ENCODE measurements around the gene PCDH15. TPM values are rescaled to one million over a fixed set of nuclear protein-coding genes. Genes with fewer than 3 reads are reported as not detected.
"Not testable (repeated sequence)": the region's sequence is repeated elsewhere in the genome, so short reads cannot be mapped to it uniquely, and the experiment has no call there.

Gene PCDH15
- total and polyA plus RNA-seq, 3 experiments from 2014 or later: not detected

DNA sequence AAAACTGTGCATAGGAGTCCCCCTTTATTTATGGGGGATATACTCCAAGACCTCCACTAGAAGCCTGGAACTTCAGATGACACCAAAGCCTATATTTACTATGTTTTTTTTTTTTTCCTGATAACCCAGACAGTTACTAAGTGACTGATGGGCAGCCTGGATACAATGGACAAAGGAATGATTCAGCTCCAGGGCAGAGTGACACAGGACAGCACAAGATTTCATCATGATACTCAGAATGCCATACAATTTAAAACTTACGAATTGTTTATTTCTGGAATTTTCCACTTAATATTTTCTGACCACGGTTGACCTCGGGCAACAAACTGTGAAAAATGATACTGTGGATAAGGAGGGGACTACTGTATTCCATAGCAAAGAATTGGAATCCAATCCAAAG is 843.6 kb downstream of the PCDH15 start:
- H3K4me3 Mint-ChIP-seq: no peak overlapping the region
- H3K27ac Mint-ChIP-seq: no peak overlapping the region
- no peaks in the 10 kb centered on the region for H3K36me3 Mint-ChIP-seq
- Histone ChIP-seq H3K4me3 (ENCODE audit: low read length) (no peak overlapping the region), H3K9me3 (ENCODE audit: low read length) (peaks cover 4% of the 10 kb centered on the region), H3K27me3 (ENCODE audit: insufficient read depth, low read length, poor library complexity, severe bottlenecking) (no peaks in the 10 kb centered on the region), H3K36me3 (ENCODE audit: insufficient read depth, low read length) (no peaks in the 10 kb centered on the region), H3K27ac (ENCODE audit: low read depth, low read length) (no peak overlapping the region), H3K4me1 (ENCODE audit: insufficient read depth, low read length) (no peaks in the 10 kb centered on the region)
- no peaks in the 10 kb centered on the region for H3K4me1 Mint-ChIP-seq
- CTCF ChIA-PET: no interaction called here
- POLR2A ChIA-PET: no interaction called here
- no peaks in the 10 kb centered on the region for H3K27me3 Mint-ChIP-seq
- H3K9me3 Mint-ChIP-seq: peaks cover 1 to 16% (median 6%) of the 10 kb centered on the region in 5 donors
- DNase-seq: no peak

DNA sequence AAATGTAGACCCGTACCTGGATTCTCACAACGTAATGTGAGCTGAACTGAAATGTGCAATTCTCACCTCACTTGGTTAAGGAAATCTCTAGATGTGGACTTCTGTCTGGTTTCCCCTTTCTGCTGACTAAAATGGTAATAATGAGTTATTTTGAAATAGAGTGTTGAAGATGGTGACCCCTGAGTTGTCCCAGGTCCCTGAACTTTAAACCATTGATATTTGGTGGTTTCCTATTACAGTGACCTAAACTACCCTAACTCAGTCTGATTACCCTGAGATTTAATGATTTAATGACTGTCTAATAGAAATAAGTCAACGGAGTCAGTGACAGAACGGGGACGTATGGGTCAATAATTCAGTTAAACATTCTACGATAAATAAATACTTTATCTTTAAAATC is 845.9 kb downstream of the PCDH15 start:
- peaks cover 3 to 19% (median 6%) of the 10 kb centered on the region in 5 donors for H3K9me3 Mint-ChIP-seq
- no peaks in the 10 kb centered on the region for H3K36me3 Mint-ChIP-seq
- H3K27ac Mint-ChIP-seq: no peak overlapping the region
- Histone ChIP-seq H3K36me3 (ENCODE audit: insufficient read depth, low read length) (no peaks in the 10 kb centered on the region), H3K4me3 (ENCODE audit: low read length) (no peak overlapping the region), H3K27me3 (ENCODE audit: insufficient read depth, low read length, poor library complexity, severe bottlenecking) (no peaks in the 10 kb centered on the region), H3K9me3 (ENCODE audit: low read length) (no peaks in the 10 kb centered on the region), H3K27ac (ENCODE audit: low read depth, low read length) (no peak overlapping the region), H3K4me1 (ENCODE audit: insufficient read depth, low read length) (no peaks in the 10 kb centered on the region)
- DNase-seq: no peak
- no peaks in the 10 kb centered on the region for H3K4me1 Mint-ChIP-seq
- no peak overlapping the region for H3K4me3 Mint-ChIP-seq
- CTCF ChIA-PET: no interaction called here
- POLR2A ChIA-PET: no interaction called here
- no peaks in the 10 kb centered on the region for H3K27me3 Mint-ChIP-seq

DNA sequence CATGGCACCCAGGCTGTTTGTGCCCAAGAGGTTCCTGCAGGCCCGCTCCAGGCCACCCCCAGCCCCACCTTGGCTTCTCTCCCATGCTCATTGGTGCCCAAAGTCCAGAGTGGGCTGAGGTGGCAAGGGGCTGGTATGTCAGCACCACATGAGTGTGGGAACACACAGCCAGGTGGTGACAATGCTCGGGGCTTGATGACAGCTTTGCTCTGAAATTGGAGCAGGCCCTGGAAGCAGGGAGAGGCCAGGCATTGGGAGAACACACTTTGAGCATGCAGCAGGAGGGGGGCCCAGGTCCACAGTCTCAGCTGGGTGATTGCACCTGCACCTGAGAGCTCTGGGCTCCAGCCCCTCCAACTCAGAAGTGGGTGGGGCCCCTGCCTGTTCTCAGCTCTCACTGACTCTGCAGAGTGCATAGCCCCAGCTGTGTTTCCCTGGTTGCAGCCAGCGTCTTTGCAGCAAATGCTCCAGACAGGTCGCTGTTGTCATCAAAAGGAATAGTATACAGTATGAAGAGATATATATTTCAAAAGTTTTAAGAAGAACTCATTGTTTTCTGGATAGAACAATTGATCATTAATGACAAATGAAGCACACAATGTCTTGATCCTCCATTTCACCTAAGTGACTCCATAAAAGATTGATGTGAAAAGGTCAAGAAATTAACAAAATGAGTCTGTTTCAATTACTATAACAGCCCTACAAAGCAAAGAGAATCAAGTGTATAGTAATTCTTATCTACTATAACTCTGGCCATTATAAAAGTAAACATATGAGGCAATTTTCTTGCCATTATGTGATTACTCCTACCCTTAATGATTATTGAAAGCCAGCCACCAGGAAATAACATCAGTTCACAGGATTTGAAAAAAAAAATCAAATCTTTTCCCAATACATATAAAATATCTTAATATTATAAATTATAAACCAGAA is 848.1 kb downstream of the PCDH15 start:
- Histone ChIP-seq H3K9me3 (ENCODE audit: low read length) (no peaks in the 10 kb centered on the region), H3K36me3 (ENCODE audit: insufficient read depth, low read length) (no peaks in the 10 kb centered on the region), H3K4me3 (ENCODE audit: low read length) (no peak overlapping the region), H3K4me1 (ENCODE audit: insufficient read depth, low read length) (no peaks in the 10 kb centered on the region), H3K27me3 (ENCODE audit: insufficient read depth, low read length, poor library complexity, severe bottlenecking) (no peaks in the 10 kb centered on the region), H3K27ac (ENCODE audit: low read depth, low read length) (no peak overlapping the region)
- CTCF ChIA-PET: no interaction called here
- no peak for DNase-seq
- Mint-ChIP-seq H3K36me3 (no peaks in the 10 kb centered on the region), H3K4me3 (no peak overlapping the region), H3K27me3 (no peaks in the 10 kb centered on the region), H3K4me1 (no peaks in the 10 kb centered on the region), H3K9me3 (peaks cover 2 to 23% (median 5%) of the 10 kb centered on the region in 5 donors), H3K27ac (no peak overlapping the region)
- POLR2A ChIA-PET: no interaction called here

GRCh38 chr10:53939654-53940053 is 861.4 kb downstream of the PCDH15 start:
- CTCF ChIA-PET: no interaction called here
- Mint-ChIP-seq H3K27ac (no peak overlapping the region), H3K4me1 (no peaks in the 10 kb centered on the region), H3K36me3 (no peaks in the 10 kb centered on the region), H3K4me3 (no peak overlapping the region), H3K9me3 (peaks cover 0 to 33% (median 5%) of the 10 kb centered on the region in 5 donors), H3K27me3 (no peaks in the 10 kb centered on the region)
- no peaks in the 10 kb centered on the region for H3K27me3 ChIP-seq (ENCODE audit: insufficient read depth, low read length, poor library complexity, severe bottlenecking)
- DNase-seq: no peak
- H3K4me3 ChIP-seq (ENCODE audit: low read length): no peak overlapping the region
- POLR2A ChIA-PET: no interaction called here
- H3K4me1 ChIP-seq (ENCODE audit: insufficient read depth, low read length): no peaks in the 10 kb centered on the region
- no peaks in the 10 kb centered on the region for H3K36me3 ChIP-seq (ENCODE audit: insufficient read depth, low read length)
- no peaks in the 10 kb centered on the region for H3K9me3 ChIP-seq (ENCODE audit: low read length)
- H3K27ac ChIP-seq (ENCODE audit: low read depth, low read length): no peak overlapping the region

GRCh38 chr10:53930648-53931047 is 870.4 kb downstream of the PCDH15 start:
- H3K9me3 Mint-ChIP-seq: peaks cover 5 to 31% (median 21%) of the 10 kb centered on the region in 5 donors
- ChIA-PET CTCF (no interaction called here), POLR2A (no interaction called here)
- H3K27ac ChIP-seq (ENCODE audit: low read depth, low read length): no peak overlapping the region
- no peak for DNase-seq
- no peaks in the 10 kb centered on the region for H3K4me1 ChIP-seq (ENCODE audit: insufficient read depth, low read length)
- no peaks in the 10 kb centered on the region for H3K4me1 Mint-ChIP-seq
- H3K27me3 Mint-ChIP-seq: no peaks in the 10 kb centered on the region
- H3K36me3 Mint-ChIP-seq: no peaks in the 10 kb centered on the region
- H3K4me3 Mint-ChIP-seq: no peak overlapping the region
- no peaks in the 10 kb centered on the region for H3K36me3 ChIP-seq (ENCODE audit: insufficient read depth, low read length)
- no peak overlapping the region for H3K27ac Mint-ChIP-seq
- H3K27me3 ChIP-seq (ENCODE audit: insufficient read depth, low read length, poor library complexity, severe bottlenecking): no peaks in the 10 kb centered on the region
- no peak overlapping the region for H3K4me3 ChIP-seq (ENCODE audit: low read length)
- no peaks in the 10 kb centered on the region for H3K9me3 ChIP-seq (ENCODE audit: low read length)

GRCh38 chr10:53924051-53924700 is 876.9 kb downstream of the PCDH15 start:
- H3K27ac Mint-ChIP-seq; H3K27ac ChIP-seq (ENCODE audit: low read depth, low read length); POLR2A ChIA-PET; H3K9me3 ChIP-seq (ENCODE audit: low read length); H3K36me3 Mint-ChIP-seq; DNase-seq; CTCF ChIA-PET; H3K36me3 ChIP-seq (ENCODE audit: insufficient read depth, low read length); H3K4me3 Mint-ChIP-seq; H3K4me3 ChIP-seq (ENCODE audit: low read length); H3K4me1 ChIP-seq (ENCODE audit: insufficient read depth, low read length); H3K4me1 Mint-ChIP-seq; H3K27me3 ChIP-seq (ENCODE audit: insufficient read depth, low read length, poor library complexity, severe bottlenecking); H3K27me3 Mint-ChIP-seq: not testable (repeated sequence)
- peaks cover 4 to 38% (median 11%) of the 10 kb centered on the region in 5 donors for H3K9me3 Mint-ChIP-seq

DNA sequence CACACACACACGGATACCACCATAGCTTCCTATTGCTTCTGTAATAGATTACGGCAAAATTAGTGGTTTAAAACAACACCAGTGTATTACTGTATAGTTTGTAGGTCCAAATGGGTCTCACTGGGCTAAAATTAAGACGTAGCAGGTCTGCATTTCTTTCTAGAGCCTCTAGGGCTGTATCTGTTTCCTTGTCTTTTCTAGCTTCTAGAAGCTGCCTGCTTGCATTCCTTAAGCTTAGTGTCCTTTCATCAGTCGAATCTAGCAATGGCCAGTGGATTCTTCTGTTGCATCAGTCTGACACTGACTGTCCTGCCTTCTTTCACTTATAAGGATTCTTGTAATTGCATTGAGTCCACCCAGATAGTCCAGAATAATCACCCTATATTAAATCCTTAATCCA is 882.3 kb downstream of the PCDH15 start:
- H3K9me3 Mint-ChIP-seq: peaks cover 5 to 18% (median 12%) of the 10 kb centered on the region in 5 donors
- DNase-seq: no peak
- H3K4me1 Mint-ChIP-seq: no peaks in the 10 kb centered on the region
- no peak overlapping the region for H3K4me3 Mint-ChIP-seq
- no peaks in the 10 kb centered on the region for H3K27me3 Mint-ChIP-seq
- Histone ChIP-seq H3K27me3 (ENCODE audit: insufficient read depth, low read length, poor library complexity, severe bottlenecking) (no peaks in the 10 kb centered on the region), H3K4me3 (ENCODE audit: low read length) (no peak overlapping the region), H3K9me3 (ENCODE audit: low read length) (no peaks in the 10 kb centered on the region), H3K27ac (ENCODE audit: low read depth, low read length) (no peak overlapping the region), H3K4me1 (ENCODE audit: insufficient read depth, low read length) (no peaks in the 10 kb centered on the region), H3K36me3 (ENCODE audit: insufficient read depth, low read length) (no peaks in the 10 kb centered on the region)
- H3K27ac Mint-ChIP-seq: no peak overlapping the region
- no peaks in the 10 kb centered on the region for H3K36me3 Mint-ChIP-seq
- ChIA-PET CTCF (no interaction called here), POLR2A (no interaction called here)

DNA sequence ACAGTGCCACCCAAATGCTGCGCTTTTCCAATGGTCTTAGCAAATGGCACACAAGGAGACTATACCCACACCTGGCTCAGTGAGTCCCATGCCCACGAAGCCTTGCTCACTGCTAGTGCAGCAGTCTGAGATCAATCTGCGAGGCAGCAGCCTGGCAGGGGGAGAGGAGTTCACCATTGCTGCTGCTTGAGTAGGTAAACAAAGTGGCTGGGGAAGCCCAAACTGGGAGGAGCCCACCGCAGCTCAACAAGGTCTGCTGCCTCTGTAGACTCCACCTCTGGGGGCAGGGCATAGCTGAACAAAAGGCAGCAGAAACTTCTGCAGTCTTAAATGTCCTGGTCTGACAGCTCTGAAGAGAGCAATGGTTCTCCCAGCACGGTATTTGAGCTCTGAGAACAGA is 891.2 kb downstream of the PCDH15 start:
- Mint-ChIP-seq H3K4me1 (no peaks in the 10 kb centered on the region), H3K27me3 (no peaks in the 10 kb centered on the region), H3K4me3 (no peak overlapping the region), H3K27ac (no peak overlapping the region), H3K9me3 (peaks cover 12 to 38% (median 29%) of the 10 kb centered on the region in 5 donors), H3K36me3 (no peaks in the 10 kb centered on the region)
- no peak for DNase-seq
- Histone ChIP-seq H3K4me3 (ENCODE audit: low read length) (no peak overlapping the region), H3K4me1 (ENCODE audit: insufficient read depth, low read length) (no peaks in the 10 kb centered on the region), H3K27ac (ENCODE audit: low read depth, low read length) (no peak overlapping the region), H3K9me3 (ENCODE audit: low read length) (no peaks in the 10 kb centered on the region), H3K27me3 (ENCODE audit: insufficient read depth, low read length, poor library complexity, severe bottlenecking) (no peaks in the 10 kb centered on the region), H3K36me3 (ENCODE audit: insufficient read depth, low read length) (no peaks in the 10 kb centered on the region)
- ChIA-PET POLR2A (no interaction called here), CTCF (no interaction called here)

Measured in CD8-positive, alpha-beta memory T cell (primary cell).